ENCODE results near the gene RPS6KA5.
"Not testable (repeated sequence)": the region's sequence is repeated elsewhere in the genome, so short reads cannot be mapped to it uniquely, and the experiment has no call there.

The RPS6KA5 gene

GRCh38 chr14:91060351-91061055, at the start of gene RPS6KA5:
TSS of gene RPS6KA5 (minus strand) at chr14:91060641. CDS start at chr14:91060434, 207 bp downstream.
- DNase-seq (ENCODE audit: low read depth in 2 of 2) = peak; percentile 100

- DNase-seq (ENCODE audit: low read depth in 2 of 2) = no peak
These were observed 48.6 kb upstream of the RPS6KA5 start for GRCh38 chr14:91108941-91109611.

DNA sequence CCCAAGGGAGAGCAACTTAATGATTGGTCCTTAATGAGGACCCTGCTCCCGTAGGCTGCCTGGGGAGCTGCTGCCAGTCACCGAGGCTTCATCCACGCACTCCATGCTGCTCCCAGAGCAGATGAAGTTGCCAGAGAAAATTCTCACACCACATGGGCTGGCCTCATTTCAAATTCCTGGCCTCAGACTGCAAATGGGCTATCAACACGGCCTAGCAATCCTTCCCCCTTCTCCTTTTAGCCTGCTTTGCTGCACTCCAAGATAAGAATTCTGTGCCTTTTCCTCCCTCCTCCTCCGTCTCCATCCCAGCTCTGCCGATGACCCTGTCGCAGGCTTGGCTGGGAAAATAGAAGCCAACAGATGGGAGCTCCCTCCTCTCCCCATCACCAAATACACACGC, 42.7 kb upstream of the RPS6KA5 start:
- DNase-seq (ENCODE audit: low read depth in 2 of 2) = no peak

DNA sequence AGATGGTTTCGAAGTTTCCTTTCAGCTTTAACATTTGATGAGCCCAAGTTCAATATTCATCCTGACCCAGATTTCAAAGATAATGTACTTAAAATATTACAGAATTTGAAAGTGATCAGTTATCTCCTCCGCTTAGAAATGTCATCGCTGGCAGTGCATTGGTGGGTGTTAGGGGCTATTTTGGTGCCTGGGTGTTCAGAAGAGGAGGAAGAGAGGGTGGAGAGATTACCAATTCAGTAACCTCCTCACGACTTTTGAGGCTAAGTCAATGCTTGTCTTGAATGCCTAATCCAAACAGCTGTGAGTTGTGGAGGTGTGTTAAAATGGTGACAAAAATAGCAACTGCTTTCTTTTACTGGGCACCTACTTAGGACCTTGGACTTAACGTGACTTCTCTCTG, 39.7 kb upstream of the RPS6KA5 start:
- DNase-seq (ENCODE audit: low read depth in 2 of 2) = no peak

DNA sequence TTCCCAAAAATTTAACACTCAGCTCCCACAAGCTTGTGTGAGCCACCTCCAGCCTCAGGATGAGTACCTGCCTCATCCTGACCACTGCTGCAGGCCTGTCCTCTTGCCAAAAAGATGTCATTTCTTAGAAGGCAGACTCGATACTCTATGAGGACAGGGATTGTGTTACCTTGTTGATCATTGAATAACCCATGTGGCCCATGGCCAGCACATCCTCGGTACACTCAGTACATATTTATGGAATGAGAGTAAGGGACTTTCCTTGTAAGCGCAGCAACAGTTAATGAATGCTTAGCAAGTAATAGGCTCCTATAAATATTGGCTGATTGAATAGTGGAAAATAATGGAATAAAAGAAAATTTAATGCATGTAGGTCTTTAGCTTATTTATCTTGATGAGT, 38.1 kb upstream of the RPS6KA5 start:
- DNase-seq (ENCODE audit: low read depth in 2 of 2) = no peak

DNA sequence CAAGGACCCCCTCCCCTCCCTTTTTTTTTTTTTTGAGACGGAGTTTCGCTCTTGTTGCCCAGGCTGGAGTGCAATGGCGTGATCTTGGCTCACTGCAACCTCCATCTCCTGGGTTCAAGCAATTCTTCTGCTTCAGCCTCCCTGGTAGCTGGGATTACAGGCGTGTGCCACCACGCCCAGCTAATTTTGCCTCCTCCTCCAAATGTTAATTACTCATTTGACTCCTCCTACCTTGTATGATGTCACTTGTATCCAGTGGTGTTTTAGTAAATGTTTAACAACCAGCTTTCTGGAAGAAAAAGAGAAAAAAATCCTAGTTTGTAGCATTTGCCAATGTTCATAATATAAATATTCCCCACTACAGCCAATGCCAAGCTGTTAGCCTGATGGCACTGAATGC, 37.2 kb upstream of the RPS6KA5 start:
- DNase-seq (ENCODE audit: low read depth in 2 of 2) = not testable (repeated sequence)

DNA sequence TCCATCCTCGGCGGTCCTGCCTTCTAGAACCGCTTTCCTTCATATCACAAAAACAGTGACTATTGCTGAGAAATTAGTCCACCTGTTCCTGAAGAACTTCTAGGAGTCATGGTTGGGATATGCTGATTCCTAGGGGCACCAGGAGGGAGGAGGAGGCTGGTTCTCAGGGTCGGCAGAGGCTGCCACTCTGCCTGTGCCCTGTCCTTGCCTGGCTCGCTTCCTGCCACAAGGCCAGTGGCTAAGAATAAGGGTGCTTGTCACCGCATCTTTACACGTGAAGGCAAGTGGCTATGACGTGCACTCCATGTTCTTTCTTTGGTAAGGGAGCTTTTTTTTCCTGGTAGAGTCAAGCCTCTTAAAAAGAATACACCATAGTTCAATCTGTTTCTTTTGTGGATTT, 34.7 kb upstream of the RPS6KA5 start:
- no peak for DNase-seq (ENCODE audit: low read depth in 2 of 2)

DNA sequence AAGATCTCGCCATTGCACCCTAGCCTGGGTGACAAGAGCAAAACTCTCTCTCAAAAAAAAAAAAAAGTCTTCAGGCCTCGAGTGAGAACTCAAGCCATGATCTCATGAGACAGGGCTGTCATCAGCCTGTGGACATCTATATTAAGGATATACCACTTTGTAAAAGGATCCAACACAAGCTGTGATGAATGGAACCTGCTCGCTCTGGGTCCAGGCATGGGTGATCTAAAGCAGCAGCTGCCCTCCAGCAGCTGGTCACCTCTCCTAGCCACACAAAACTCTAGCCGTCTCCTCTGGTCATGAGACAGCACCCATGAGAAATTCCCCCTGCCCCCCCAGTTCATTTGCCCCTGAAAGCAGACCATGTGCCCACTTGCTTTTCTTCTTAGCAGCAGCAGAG, 34.3 kb upstream of the RPS6KA5 start:
- DNase-seq (ENCODE audit: low read depth in 2 of 2) = no peak

DNA sequence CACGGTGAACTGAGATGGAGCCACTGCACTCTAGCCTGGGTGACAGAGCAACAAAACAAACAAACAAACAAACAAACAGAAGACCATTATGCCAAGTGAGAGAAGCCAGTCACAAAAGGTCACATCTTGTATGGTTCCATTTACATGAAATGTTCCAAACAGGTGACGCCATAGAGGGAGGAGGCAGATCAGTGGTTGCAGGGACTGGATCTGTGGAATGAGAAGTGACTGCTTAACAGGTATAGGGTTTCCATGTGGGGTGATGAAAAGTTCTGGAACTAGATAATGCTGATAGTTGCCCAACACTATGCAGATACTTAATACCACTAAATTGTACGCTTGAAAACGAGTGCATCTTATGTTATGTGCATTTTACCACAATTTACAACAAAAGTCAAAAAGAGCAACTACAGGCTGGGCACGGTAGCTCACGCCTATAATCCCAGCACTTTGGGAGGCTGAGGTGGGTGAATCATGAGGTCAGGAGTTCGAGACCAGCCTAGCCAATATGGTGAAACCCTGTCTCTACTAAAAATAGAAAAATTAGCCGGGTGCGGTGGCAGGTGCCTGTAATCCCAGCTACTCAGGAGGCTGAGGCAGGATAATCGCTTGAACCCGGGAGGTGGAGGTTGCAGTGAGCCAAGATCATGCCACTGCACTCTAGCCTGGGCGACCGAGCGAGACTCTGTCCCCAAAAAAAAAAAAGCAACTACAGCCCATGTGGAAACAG, 33.5 kb upstream of the RPS6KA5 start:
- not testable (repeated sequence) for DNase-seq (ENCODE audit: low read depth in 2 of 2)

- no peak for DNase-seq (ENCODE audit: low read depth in 2 of 2)
These were observed 31.6 kb upstream of the RPS6KA5 start for GRCh38 chr14:91092073-91092472.

DNA sequence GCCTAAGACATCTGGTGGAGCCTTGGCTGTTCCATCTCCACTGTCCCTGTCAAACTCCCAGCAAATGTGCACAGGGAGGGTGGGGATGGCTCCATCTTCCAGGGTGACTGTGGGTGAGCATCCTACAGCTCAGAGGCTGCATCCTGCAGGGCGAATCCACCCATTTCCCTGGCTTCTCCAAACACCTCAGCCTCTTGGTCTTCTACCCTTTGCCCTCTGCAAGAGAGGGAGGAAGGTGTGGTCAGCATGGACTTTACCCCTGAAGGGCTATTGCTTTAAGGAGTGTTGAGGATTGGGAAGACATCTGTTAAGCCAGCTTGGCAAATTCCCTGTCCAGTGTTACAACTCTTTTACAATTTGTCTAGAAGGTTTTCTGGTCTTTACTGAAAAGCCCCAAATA, 30.3 kb upstream of the RPS6KA5 start:
- DNase-seq (ENCODE audit: low read depth in 2 of 2) = no peak

DNA sequence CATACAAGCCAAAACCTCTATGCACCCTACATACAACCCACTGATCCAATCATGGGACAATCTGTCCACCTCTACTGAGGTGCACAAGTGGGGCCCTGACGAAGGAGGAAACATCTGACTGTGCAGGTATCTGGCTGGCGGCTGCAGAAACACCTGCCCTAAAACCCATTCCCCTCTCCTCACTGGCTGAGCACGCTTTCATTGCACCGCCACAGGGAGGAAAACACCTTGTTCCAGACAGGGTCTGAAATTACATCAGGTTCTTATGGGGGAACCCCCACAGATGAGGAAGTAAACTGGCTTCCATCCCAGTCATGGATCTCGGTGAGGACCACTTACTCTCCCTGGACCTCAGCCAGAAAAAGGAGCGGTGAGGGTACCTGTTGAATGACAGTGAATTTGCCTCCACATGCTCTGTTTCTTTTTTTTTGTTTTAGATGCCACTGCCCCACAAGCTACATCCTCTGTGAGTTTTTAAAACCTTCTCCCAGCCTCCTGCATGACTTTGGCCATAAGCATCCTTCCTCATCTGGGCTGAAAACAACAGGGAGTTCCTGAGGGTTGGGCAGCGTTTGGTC, 29.6 kb upstream of the RPS6KA5 start:
- DNase-seq (ENCODE audit: low read depth in 2 of 2) = no peak

GRCh38 chr14:91088585-91089235, 28.3 kb upstream of the RPS6KA5 start:
- DNase-seq (ENCODE audit: low read depth in 2 of 2) = no peak

DNA sequence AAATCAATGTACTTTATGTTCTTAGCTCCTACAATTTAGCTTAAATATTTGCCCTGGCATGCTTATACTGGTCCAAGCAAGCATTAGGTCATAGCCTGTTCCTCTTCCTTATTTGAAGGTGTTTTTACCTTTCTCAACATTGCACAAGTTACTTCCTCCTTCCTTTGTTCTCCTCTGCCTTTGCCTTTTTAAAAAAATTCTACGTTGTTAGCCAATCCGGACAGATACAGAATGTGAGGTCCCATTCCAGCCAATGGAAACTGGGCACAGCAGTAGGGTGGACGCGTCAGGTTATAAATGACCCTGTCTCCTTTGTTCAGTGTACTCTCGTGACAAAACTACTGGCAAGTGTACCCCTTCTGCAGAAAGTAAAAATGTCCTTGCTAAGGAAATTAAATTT, 27.0 kb upstream of the RPS6KA5 start:
- not testable (repeated sequence) for DNase-seq (ENCODE audit: low read depth in 2 of 2)

DNA sequence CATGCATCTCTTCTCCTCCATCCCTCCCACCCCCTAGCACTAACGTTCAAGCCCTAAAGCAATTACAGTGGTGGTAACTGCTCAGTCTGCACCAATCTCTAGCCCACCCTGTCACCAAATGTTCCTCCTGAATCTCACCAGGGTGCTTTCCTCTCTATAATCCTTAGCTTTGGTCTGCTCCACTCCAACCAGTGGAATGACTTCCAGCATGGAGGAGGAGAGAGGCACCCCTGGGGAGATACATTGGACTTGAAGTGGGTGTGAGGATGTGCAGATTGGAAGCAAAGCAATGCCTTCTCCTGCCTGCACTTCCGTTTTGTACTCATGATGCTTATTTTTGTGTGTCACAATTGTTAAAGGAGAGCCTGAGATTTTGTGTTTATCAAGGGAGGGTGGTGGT, 24.1 kb upstream of the RPS6KA5 start:
- no peak for DNase-seq (ENCODE audit: low read depth in 2 of 2)

DNA sequence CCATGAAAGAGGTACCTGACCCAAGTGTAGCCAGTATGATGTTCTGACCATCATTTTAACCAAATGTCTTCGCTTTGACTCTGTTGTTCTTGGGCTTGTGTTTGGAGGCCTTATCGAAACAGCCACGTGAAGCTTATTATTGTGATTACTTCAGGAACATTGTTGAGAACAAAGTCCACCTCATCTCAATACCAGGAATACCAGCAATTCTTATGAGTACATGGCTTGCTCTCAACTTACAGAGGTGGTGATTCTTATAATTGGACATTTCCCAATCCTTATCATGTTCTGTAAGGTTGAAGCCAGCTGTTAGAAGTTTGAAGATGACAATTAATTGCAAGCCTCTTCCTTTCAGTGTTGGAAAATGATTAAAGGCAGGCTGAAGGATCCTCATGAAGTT, 21.8 kb upstream of the RPS6KA5 start:
- no peak for DNase-seq (ENCODE audit: low read depth in 2 of 2)

- DNase-seq (ENCODE audit: low read depth in 2 of 2) = no peak
These were observed 19.6 kb upstream of the RPS6KA5 start for GRCh38 chr14:91080071-91080470.

DNA sequence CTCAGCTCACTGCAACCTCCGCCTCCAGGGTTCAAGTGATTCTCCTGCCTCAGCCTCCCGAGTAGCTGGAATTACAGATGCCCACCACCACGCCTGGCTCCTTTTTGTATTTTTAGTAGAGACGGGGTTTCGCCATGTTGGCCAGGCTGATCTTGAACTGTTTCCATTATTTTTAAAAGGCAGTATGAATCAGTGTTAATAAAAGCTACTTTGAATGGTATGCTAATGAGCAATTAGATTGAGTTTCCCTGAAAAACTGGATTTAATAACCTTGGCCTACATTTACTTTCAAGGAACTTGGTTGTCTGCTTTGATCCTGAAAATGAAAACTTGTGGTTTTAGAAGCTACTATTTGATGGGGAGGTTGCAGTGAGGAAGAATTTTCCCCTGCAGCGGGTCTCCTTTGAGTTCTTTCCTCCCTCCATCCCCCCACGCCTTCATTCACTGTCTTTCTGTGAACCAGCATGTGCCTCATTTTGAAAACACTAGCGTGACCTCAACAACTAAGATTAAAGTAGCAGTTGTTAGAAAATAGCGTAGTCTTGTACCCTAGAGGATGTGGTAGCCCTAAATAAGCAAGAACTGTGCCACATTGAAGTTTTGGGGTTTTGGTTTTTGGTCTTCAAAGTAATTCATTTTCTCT, 17.8 kb upstream of the RPS6KA5 start:
- DNase-seq (ENCODE audit: low read depth in 2 of 2) = no peak

DNA sequence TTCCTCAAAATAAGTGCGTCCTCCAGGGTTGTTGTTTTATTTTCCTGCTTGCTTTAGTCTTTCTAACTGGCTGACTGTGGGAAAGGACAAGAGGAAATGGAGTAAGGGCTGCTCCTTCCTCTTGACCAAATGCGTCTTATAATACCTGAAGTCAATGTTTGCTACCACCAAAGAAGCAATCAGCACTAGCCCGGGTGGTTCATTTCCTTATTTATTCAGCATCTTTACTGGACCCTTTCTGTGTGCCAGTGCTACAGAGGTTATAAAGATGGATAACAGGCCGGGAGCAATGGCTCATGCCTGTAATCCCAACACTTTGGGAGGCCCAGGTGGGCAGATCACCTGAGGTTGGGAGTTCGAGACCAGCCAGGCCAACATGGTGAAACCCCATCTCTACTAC, 15.1 kb upstream of the RPS6KA5 start:
- no peak for DNase-seq (ENCODE audit: low read depth in 2 of 2)

DNA sequence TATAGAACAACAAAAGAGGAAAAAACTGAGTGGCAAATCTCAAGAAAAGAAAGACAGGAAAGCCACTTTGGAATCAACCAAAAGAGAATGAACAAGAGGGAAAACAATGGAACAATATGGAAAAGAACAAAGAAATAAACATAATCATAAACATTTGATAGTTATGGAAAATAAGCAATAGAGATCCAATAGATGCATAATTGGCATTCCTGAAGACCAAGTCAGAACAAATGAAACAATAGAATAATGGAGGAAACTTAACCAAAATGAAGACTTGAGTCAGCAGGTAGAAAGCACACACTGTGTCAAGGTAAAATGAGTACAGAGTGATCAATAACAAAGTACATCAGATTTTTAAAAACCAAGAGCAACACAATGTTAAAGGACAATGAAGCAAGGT, 10.1 kb upstream of the RPS6KA5 start:
- no peak for DNase-seq (ENCODE audit: low read depth in 2 of 2)

DNA sequence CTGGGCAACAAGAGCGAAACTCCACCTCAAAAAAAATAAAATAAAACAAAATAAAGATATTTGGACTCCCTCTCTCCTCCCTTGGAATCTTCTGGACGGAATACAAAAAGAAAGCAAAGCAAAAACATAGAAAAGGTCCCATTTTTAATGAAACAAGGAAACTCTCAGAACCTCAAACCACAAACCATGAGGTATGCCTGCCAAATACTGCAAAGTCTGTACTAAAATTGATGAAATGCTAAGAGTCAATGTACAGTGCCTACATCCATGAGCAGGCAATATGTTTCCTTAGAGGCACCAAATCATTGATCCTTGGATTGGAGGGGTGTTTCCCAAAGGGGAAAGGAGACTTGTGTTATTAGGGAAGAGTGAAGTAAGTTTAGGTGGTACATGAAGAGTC, 8.2 kb upstream of the RPS6KA5 start:
- DNase-seq (ENCODE audit: low read depth in 2 of 2) = no peak

DNA sequence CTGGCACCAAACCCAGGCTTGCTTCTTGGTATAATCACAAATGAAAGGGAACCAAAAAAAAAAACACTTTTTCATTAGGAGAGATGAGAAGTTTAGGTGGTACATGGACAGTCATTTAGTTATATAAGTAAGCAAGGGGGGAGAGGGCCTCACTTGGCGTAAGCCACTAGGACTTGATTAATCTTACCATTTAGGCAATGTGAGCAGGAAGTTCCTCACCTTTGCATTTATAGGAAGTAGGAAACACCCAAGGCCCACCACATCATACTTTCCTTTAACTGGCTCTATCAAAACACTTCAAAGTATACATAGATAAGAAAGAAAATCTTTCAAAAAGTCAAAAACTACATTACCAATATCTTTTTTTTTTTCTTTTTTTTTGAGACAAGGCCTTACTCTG, 6.7 kb upstream of the RPS6KA5 start:
- no peak for DNase-seq (ENCODE audit: low read depth in 2 of 2)

Data from fibroblast of skin of left biceps (primary cell).